Suprapubic skin (tissue), 4 donors: ENCODE data around the gene RNF40. TPM values are rescaled to one million over a fixed set of nuclear protein-coding genes. Genes with fewer than 3 reads are reported as not detected.
A peak's percentile ranks its signal among the peaks of the same experiment; 100 is the strongest.

Source experiments
- DNase-seq, 2 donors: peaks; one replicate each; pipeline ENCODE4 v3.0.0-alpha.2; 2019; ENCODE audit warnings: low spot score in 2 of 2
- H3K27ac ChIP-seq: fragments of 200-600 bp; sonication (generic); one replicate; pipeline ENCODE4 v1.5.1; 2019
- H3K27me3 ChIP-seq: fragments of 200-600 bp; sonication (generic); one replicate; pipeline ENCODE4 v1.5.1; 2019
- H3K36me3 ChIP-seq: fragments of 200-600 bp; sonication (generic); one replicate; pipeline ENCODE4 v1.5.1; 2019
- H3K4me1 ChIP-seq: fragments of 200-600 bp; sonication (generic); one replicate; pipeline ENCODE4 v1.5.1; 2019
- H3K4me3 ChIP-seq: fragments of 200-600 bp; sonication (generic); one replicate; pipeline ENCODE4 v1.5.1; 2019; ENCODE audit warnings: mild to moderate bottlenecking
- H3K9me3 ChIP-seq: fragments of 200-600 bp; sonication (generic); one replicate; pipeline ENCODE4 v1.5.1; 2019
- CTCF ChIP-seq, 2 donors: fragments of 200-600 bp in 1 of 2; fragments of 450-650 bp in 1 of 2; sonication (generic) in 1 of 2; IDR thresholded peaks; one replicate each; pipeline ENCODE4 v1.5.1; 2016 to 2019; ENCODE audit warnings: antibody characterized with exemption in 2 of 2, mild to moderate bottlenecking in 1 of 2, moderate library complexity in 1 of 2
- EP300 ChIP-seq: sonication (generic); formaldehyde crosslinking; IDR thresholded peaks from one replicate; pipeline ENCODE4 v1.6.1; 2017; ENCODE audit warnings: antibody characterized with exemption
- POLR2A ChIP-seq, 2 donors: fragments of 450-650 bp; IDR thresholded peaks; one replicate each; pipeline ENCODE4 v1.6.1; 2017; ENCODE audit warnings: antibody characterized with exemption in 2 of 2, mild to moderate bottlenecking in 2 of 2, moderate library complexity in 2 of 2
- POLR2AphosphoS5 ChIP-seq, 3 donors: sonication (generic); formaldehyde crosslinking; IDR thresholded peaks; one replicate each; pipeline ENCODE4 v1.6.1; 2017; ENCODE audit warnings: antibody characterized with exemption in 3 of 3
- WGBS: methylation state at CpG from one replicate; pipeline ENCODE4 v1.1.5; 2018; 5-methylcytosine and 5-hydroxymethylcytosine counted together
- total RNA-seq, 4 donors: library from RNA; depleted of rRNA; stranded (reverse); fragments of >200 nt; gene quantifications; one replicate each; pipeline ENCODE4 v1.1.0, GENCODE V29; 2016

RNF40 gene
- total RNA-seq, 4 donors from 2014 or later: 65.6 to 89.7 (median 76.5) TPM

- Histone ChIP-seq H3K4me1 (peaks cover 27% of the 10 kb centered on the region), H3K4me3 (no peak overlapping the region), H3K9me3 (no peaks in the 10 kb centered on the region), H3K27me3 (no peaks in the 10 kb centered on the region), H3K27ac (no peak overlapping the region), H3K36me3 (peaks cover 38% of the 10 kb centered on the region)
- TF ChIP-seq POLR2AphosphoS5 (IDR thresholded peaks at IDR 0.05) (no peak), POLR2A (IDR thresholded peaks at IDR 0.05) (no peak), EP300 (no peak), CTCF (IDR thresholded peaks at IDR 0.05) (no peak)
- DNase-seq: no peak
- 74% methylated on average over 10 of the region's 18 CpGs for WGBS
Observed at GRCh38 chr16:30784215-30784614, 22.1 kb downstream of the RNF40 start.

- Histone ChIP-seq H3K36me3 (peaks cover 31% of the 10 kb centered on the region), H3K27ac (no peak overlapping the region), H3K4me1 (peaks cover 27% of the 10 kb centered on the region), H3K9me3 (no peaks in the 10 kb centered on the region), H3K27me3 (no peaks in the 10 kb centered on the region), H3K4me3 (peak overlapping the region; percentile 97)
- 62% methylated on average over 7 of the region's 7 CpGs for WGBS
- no peak for DNase-seq
- TF ChIP-seq CTCF (IDR thresholded peaks at IDR 0.05) (no peak), POLR2AphosphoS5 (IDR thresholded peaks at IDR 0.05) (no peak), EP300 (no peak), POLR2A (IDR thresholded peaks at IDR 0.05) (no peak)
Observed at GRCh38 chr16:30785126-30786106, 23.3 kb downstream of the RNF40 start.

GRCh38 chr16:30786115-30786935 is 24.2 kb downstream of the RNF40 start:
- TF ChIP-seq EP300 (no peak), CTCF (IDR thresholded peaks at IDR 0.05) (no peak), POLR2A (IDR thresholded peaks at IDR 0.05) (no peak), POLR2AphosphoS5 (IDR thresholded peaks at IDR 0.05) (no peak)
- peaks cover 30% of the 10 kb centered on the region for H3K36me3 ChIP-seq
- no peaks in the 10 kb centered on the region for H3K9me3 ChIP-seq
- peaks cover 27% of the 10 kb centered on the region for H3K4me1 ChIP-seq
- DNase-seq: no peak
- H3K27ac ChIP-seq: peak overlapping the region; percentile 91
- peak overlapping the region; percentile 97 for H3K4me3 ChIP-seq
- 7% methylated on average over 20 of the region's 57 CpGs for WGBS
- no peaks in the 10 kb centered on the region for H3K27me3 ChIP-seq

GRCh38 chr16:30786936-30787612 is 25.0 kb downstream of the RNF40 start, which contains the start of gene ZNF629:
ZNF629 (minus strand) TSS chr16:30787205; CDS start chr16:30784482, 2,723 bp downstream.
- WGBS: 2% methylated on average over 15 of the region's 37 CpGs
- Histone ChIP-seq H3K36me3 (peaks cover 23% of the 10 kb centered on the region), H3K27ac (peak within 1 kb of the TSS; percentile 91)

More at GRCh38 chr16:30786936-30787612, 25.0 kb downstream of the RNF40 start, which contains the start of gene ZNF629:
- no peak for TF ChIP-seq EP300
- TF ChIP-seq POLR2AphosphoS5 (IDR thresholded peaks at IDR 0.05): peak in 1 of 3 donors; percentile 55
- peak within 1 kb of the TSS; percentile 97 for H3K4me3 ChIP-seq
- DNase-seq: peak in 1 of 2 donors; percentile 85
- no peaks in the 10 kb centered on the region for H3K9me3 ChIP-seq
- H3K4me1 ChIP-seq: peaks cover 27% of the 10 kb centered on the region
- H3K27me3 ChIP-seq: no peaks in the 10 kb centered on the region
